Stomach (tissue), 9 donors: ENCODE measurements around the gene GLB1L2. TPM values are rescaled to one million over a fixed set of nuclear protein-coding genes. Genes with fewer than 3 reads are reported as not detected.

Source experiments
- DNase-seq, 2 donors: peaks; one replicate each; pipeline versions ENCODE4 v3.0.0 to v3.0.0-alpha.2; 2013 to 2019
- H3K27ac ChIP-seq, 5 donors: fragments of 200-600 bp in 4 of 5; sonication (generic) in 4 of 5; one replicate each; pipeline ENCODE4 v1.5.1; 2013 to 2019; ENCODE audit warnings: mild to moderate bottlenecking in 1 of 5, moderate library complexity in 1 of 5
- H3K27me3 ChIP-seq, 3 donors: fragments of 200-600 bp; sonication (generic); one replicate each; pipeline ENCODE4 v1.5.1; 2017 to 2019; ENCODE audit warnings: mixed run types in 1 of 3
- H3K36me3 ChIP-seq, 4 donors: fragments of 200-600 bp; sonication (generic); 1 replicate in 3 of 4; 2 replicates in 1 of 4; pipeline ENCODE4 v1.5.1; 2016 to 2019
- H3K4me1 ChIP-seq, 4 donors: fragments of 200-600 bp; sonication (generic); one replicate each; pipeline ENCODE4 v1.5.1; 2016 to 2019
- H3K4me3 ChIP-seq, 4 donors: fragments of 200-600 bp; sonication (generic) in 3 of 4; one replicate each; pipeline ENCODE4 v1.5.1; 2016 to 2019; ENCODE audit warnings: mild to moderate bottlenecking in 1 of 4
- H3K9me3 ChIP-seq, 4 donors: fragments of 200-600 bp; sonication (generic); one replicate each; pipeline ENCODE4 v1.5.1; 2016 to 2019
- EP300 ChIP-seq: sonication (generic); formaldehyde crosslinking; IDR thresholded peaks from one replicate; pipeline ENCODE4 v1.6.1; 2017; ENCODE audit warnings: antibody characterized with exemption
- POLR2A ChIP-seq, 4 donors: fragments of 450-650 bp; IDR thresholded peaks; one replicate each; pipeline ENCODE4 v1.6.1; 2016; ENCODE audit warnings: antibody characterized with exemption in 4 of 4, control low read depth in 2 of 4, mild to moderate bottlenecking in 1 of 4, moderate library complexity in 1 of 4
- POLR2AphosphoS5 ChIP-seq, 3 donors: sonication (generic); formaldehyde crosslinking; IDR thresholded peaks; one replicate each; pipeline ENCODE4 v1.6.1; 2016; ENCODE audit warnings: antibody characterized with exemption in 3 of 3
- WGBS, 5 donors: extraction: QIAGEN DNeasy Blood & Tissue Kit in 3 of 5; methylation state at CpG; one replicate each; pipeline versions ENCODE4 v1.1.5 to v1.1.7; 2013 to 2018; 5-methylcytosine and 5-hydroxymethylcytosine counted together
- intact Hi-C: fragments of 100-400 bp; cut with DNase I; formaldehyde crosslinking; loops from one replicate; pipeline ENCODE4 v1.15.1; 2023; ENCODE audit warnings: low total_unique reads
- polyA plus RNA-seq, 3 donors: library from polyadenylated mRNA; stranded (reverse); fragments of 200-250 nt; gene quantifications; one replicate each; pipeline ENCODE4 v1.2.3, GENCODE V29; 2013
- total RNA-seq, 5 donors: library from RNA; depleted of rRNA; stranded (reverse); fragments of >200 nt; gene quantifications; one replicate each; pipeline versions ENCODE4 v1.1.0 to v1.2.3, GENCODE V29; 2014 to 2016
- TF ChIP-seq, protein P1 (sequence below), 7 experiments: fragments of 450-650 bp in 4 of 7; fragments of 200-600 bp in 3 of 7; sonication (generic) in 3 of 7; IDR thresholded peaks; one replicate each; pipeline ENCODE4 v1.5.1; 2016 to 2019; ENCODE audit warnings: antibody characterized with exemption in 7 of 7, control low read depth in 2 of 7, mild to moderate bottlenecking in 1 of 7
- donor health status: healthy with polysubstance abuse.
- donor health status: Bipolar disorder and iron deficiency.
- donor health status: healthy.

Gene GLB1L2
- total and polyA plus RNA-seq, 8 donors, result 2.1 to 19.2 (median 5.3) TPM

DNA sequence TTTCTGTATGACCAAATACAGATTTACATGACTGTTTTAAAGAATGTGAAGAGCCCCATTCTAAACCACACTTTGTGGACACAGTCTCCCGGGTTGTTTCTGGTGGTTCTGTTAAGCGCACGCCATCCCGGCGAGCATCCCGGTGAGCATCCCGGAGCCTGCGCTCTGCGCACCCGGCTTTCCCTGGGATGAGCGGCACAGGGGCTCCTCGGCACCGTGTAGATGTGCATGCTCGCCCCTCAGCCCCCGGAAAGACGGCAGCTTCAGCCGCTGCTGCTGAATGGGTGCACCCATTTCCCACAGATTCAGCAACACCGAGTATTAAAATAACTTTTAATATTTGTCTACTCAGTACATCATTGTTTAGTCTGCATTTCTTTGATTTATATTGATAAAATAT lies 36.0 kb downstream of the GLB1L2 start:
- Histone ChIP-seq H3K27ac (no peak overlapping the region), H3K36me3 (no peaks in the 10 kb centered on the region), H3K4me3 (no peak overlapping the region), H3K27me3 (peaks cover 0 to 13% (median 0%) of the 10 kb centered on the region in 3 donors), H3K4me1 (no peaks in the 10 kb centered on the region), H3K9me3 (no peaks in the 10 kb centered on the region)
- intact Hi-C loops, result no loop called here
- TF ChIP-seq, protein P1, sequence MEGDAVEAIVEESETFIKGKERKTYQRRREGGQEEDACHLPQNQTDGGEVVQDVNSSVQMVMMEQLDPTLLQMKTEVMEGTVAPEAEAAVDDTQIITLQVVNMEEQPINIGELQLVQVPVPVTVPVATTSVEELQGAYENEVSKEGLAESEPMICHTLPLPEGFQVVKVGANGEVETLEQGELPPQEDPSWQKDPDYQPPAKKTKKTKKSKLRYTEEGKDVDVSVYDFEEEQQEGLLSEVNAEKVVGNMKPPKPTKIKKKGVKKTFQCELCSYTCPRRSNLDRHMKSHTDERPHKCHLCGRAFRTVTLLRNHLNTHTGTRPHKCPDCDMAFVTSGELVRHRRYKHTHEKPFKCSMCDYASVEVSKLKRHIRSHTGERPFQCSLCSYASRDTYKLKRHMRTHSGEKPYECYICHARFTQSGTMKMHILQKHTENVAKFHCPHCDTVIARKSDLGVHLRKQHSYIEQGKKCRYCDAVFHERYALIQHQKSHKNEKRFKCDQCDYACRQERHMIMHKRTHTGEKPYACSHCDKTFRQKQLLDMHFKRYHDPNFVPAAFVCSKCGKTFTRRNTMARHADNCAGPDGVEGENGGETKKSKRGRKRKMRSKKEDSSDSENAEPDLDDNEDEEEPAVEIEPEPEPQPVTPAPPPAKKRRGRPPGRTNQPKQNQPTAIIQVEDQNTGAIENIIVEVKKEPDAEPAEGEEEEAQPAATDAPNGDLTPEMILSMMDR (IDR thresholded peaks at IDR 0.05), result no peak
- no peak for TF ChIP-seq POLR2AphosphoS5 (IDR thresholded peaks at IDR 0.05)
- no peak for TF ChIP-seq EP300
- TF ChIP-seq POLR2A (IDR thresholded peaks at IDR 0.05), result no peak
- WGBS, 5 donors, result 90 to 94% (median 92%) methylated on average over 18 of the region's 18 CpGs
- DNase-seq, result no peak

GRCh38 chr11:134369656-134370525 lies 38.1 kb downstream of the GLB1L2 start:
- H3K9me3 ChIP-seq, result no peaks in the 10 kb centered on the region
- DNase-seq, result no peak
- H3K27ac ChIP-seq, result no peak overlapping the region
- intact Hi-C loops, result no loop called here
- H3K4me3 ChIP-seq, result no peak overlapping the region
- TF ChIP-seq, protein P1 (IDR thresholded peaks at IDR 0.05), result no peak
- no peak for TF ChIP-seq EP300
- no peak for TF ChIP-seq POLR2AphosphoS5 (IDR thresholded peaks at IDR 0.05)
- TF ChIP-seq POLR2A (IDR thresholded peaks at IDR 0.05), result no peak
- H3K4me1 ChIP-seq, result no peaks in the 10 kb centered on the region
- 83 to 90% (median 87%) methylated on average over 30 of the region's 30 CpGs for WGBS, 5 donors
- no peaks in the 10 kb centered on the region for H3K36me3 ChIP-seq
- no peaks in the 10 kb centered on the region for H3K27me3 ChIP-seq

- H3K27me3 ChIP-seq, result no peaks in the 10 kb centered on the region
- H3K4me1 ChIP-seq, result no peaks in the 10 kb centered on the region
- no peak overlapping the region for H3K27ac ChIP-seq
- H3K9me3 ChIP-seq, result no peaks in the 10 kb centered on the region
- no peaks in the 10 kb centered on the region for H3K36me3 ChIP-seq
- intact Hi-C loops, result no loop called here
- DNase-seq, result no peak
- no peak for TF ChIP-seq EP300
- no peak for TF ChIP-seq POLR2AphosphoS5 (IDR thresholded peaks at IDR 0.05)
- no peak for TF ChIP-seq POLR2A (IDR thresholded peaks at IDR 0.05)
- TF ChIP-seq, protein P1 (IDR thresholded peaks at IDR 0.05), result no peak
- no peak overlapping the region for H3K4me3 ChIP-seq
- 87 to 94% (median 92%) methylated on average over 19 of the region's 19 CpGs for WGBS, 5 donors
These were observed 39.0 kb downstream of the GLB1L2 start for GRCh38 chr11:134370526-134371435.

GRCh38 chr11:134371436-134372185 lies 39.8 kb downstream of the GLB1L2 start:
- Histone ChIP-seq H3K4me3 (no peak overlapping the region), H3K27me3 (no peaks in the 10 kb centered on the region), H3K36me3 (no peaks in the 10 kb centered on the region), H3K27ac (no peak overlapping the region), H3K9me3 (no peaks in the 10 kb centered on the region), H3K4me1 (no peaks in the 10 kb centered on the region)
- 91 to 96% (median 94%) methylated on average over 20 to 22 of the region's 22 CpGs for WGBS, 5 donors
- TF ChIP-seq EP300, result no peak
- TF ChIP-seq POLR2AphosphoS5 (IDR thresholded peaks at IDR 0.05), result no peak
- TF ChIP-seq, protein P1 (IDR thresholded peaks at IDR 0.05), result no peak
- no peak for TF ChIP-seq POLR2A (IDR thresholded peaks at IDR 0.05)
- DNase-seq, result no peak
- intact Hi-C loops, result no loop called here
